Amygdala (tissue), 56 donors: ENCODE data around the gene SEZ6L.

Source experiments
- DNase-seq, 56 donors: peaks; one replicate each; lab custom pipeline; 2025; lab: John Stamatoyannopoulos, UW

SEZ6L gene

GRCh38 chr22:26326803-26327202, 157.5 kb downstream of the SEZ6L start:
- DNase-seq: no peak

GRCh38 chr22:26327306-26327705, 158.0 kb downstream of the SEZ6L start:
- no peak for DNase-seq

GRCh38 chr22:26328221-26328620, 159.0 kb downstream of the SEZ6L start:
- no peak for DNase-seq

- peak in 19 of 56 donors; percentile 4 to 71 (median 18) for DNase-seq
Measured at GRCh38 chr22:26330971-26331625, 161.8 kb downstream of the SEZ6L start.

GRCh38 chr22:26333088-26333800, 164.0 kb downstream of the SEZ6L start:
- DNase-seq: no peak

GRCh38 chr22:26334232-26334631, 165.0 kb downstream of the SEZ6L start:
- no peak for DNase-seq

- DNase-seq: no peak
Measured at GRCh38 chr22:26336773-26337172, 167.5 kb downstream of the SEZ6L start.

GRCh38 chr22:26339755-26340154, 170.5 kb downstream of the SEZ6L start:
- no peak for DNase-seq

- no peak for DNase-seq
Measured at GRCh38 chr22:26342745-26343410, 173.6 kb downstream of the SEZ6L start.

- no peak for DNase-seq
Measured at GRCh38 chr22:26345496-26345895, 176.2 kb downstream of the SEZ6L start.

- no peak for DNase-seq
Measured at GRCh38 chr22:26348810-26349526, 179.7 kb downstream of the SEZ6L start.

- no peak for DNase-seq
Measured at GRCh38 chr22:26354707-26355106, 185.4 kb downstream of the SEZ6L start.

- no peak for DNase-seq
Measured at GRCh38 chr22:26357281-26357680, 188.0 kb downstream of the SEZ6L start.

GRCh38 chr22:26357813-26358212, 188.6 kb downstream of the SEZ6L start:
- no peak for DNase-seq

GRCh38 chr22:26359156-26359555, 189.9 kb downstream of the SEZ6L start:
- DNase-seq: no peak

GRCh38 chr22:26360169-26360885, 191.1 kb downstream of the SEZ6L start:
- DNase-seq: peak in 48 of 56 donors; percentile 2 to 87 (median 39)

- DNase-seq: no peak
Measured at GRCh38 chr22:26362471-26362870, 193.2 kb downstream of the SEZ6L start.

GRCh38 chr22:26364066-26365015, 195.1 kb downstream of the SEZ6L start:
- peak in 37 of 56 donors; percentile 2 to 68 (median 19) for DNase-seq
